Urinary bladder (tissue), 4 donors: Measurements from ENCODE around the gene CUL4B. TPM values are rescaled to one million over a fixed set of nuclear protein-coding genes. Genes with fewer than 3 reads are reported as not detected.
"Not testable (repeated sequence)": the region's sequence is repeated elsewhere in the genome, so short reads cannot be mapped to it uniquely, and the experiment has no call there.

ENCODE experiments used
- DNase-seq: peaks from one replicate; pipeline ENCODE4 v3.0.0-alpha.2; 2015; ENCODE audit errors: extremely low spot score
- H3K27ac ChIP-seq: one replicate; pipeline ENCODE4 v1.5.1; 2013; ENCODE audit warnings: low read depth, mild to moderate bottlenecking, moderate library complexity
- H3K36me3 ChIP-seq: one replicate; pipeline ENCODE4 v1.6.1; 2013; ENCODE audit warnings: mild to moderate bottlenecking, moderate library complexity; ENCODE audit not compliant: insufficient read depth
- H3K4me1 ChIP-seq: one replicate; pipeline ENCODE4 v1.6.1; 2013; ENCODE audit warnings: mild to moderate bottlenecking, moderate library complexity; ENCODE audit not compliant: insufficient read depth
- H3K4me3 ChIP-seq: one replicate; pipeline ENCODE4 v1.5.1; 2013; ENCODE audit warnings: low read depth, low read length
- WGBS: extraction: QIAGEN DNeasy Blood & Tissue Kit; methylation state at CpG from one replicate; pipeline ENCODE4 v1.1.7; 2013; 5-methylcytosine and 5-hydroxymethylcytosine counted together
- polyA plus RNA-seq: library from polyadenylated mRNA; stranded (reverse); fragments of 200-250 nt; gene quantifications from one replicate; pipeline ENCODE4 v1.2.3, GENCODE V29; 2013
- total RNA-seq: library from RNA; depleted of rRNA; stranded (reverse); fragments of >200 nt; gene quantifications from one replicate; pipeline ENCODE4 v1.2.3, GENCODE V29; 2014
- donor health status: healthy with polysubstance abuse.
- donor health status: healthy.

CUL4B gene
- 70.6 TPM for total RNA-seq
- polyA plus RNA-seq, result 25.6 TPM

- Histone ChIP-seq H3K4me1 (no peaks in the 10 kb centered on the region), H3K27ac (peak within 1 kb of the TSS; percentile 99), H3K36me3 (no peaks in the 10 kb centered on the region), H3K4me3 (peak within 1 kb of the TSS; percentile 51)
- WGBS, result under 1% methylated on average over 53 of the region's 54 CpGs
- DNase-seq, result peak; percentile 85
These were observed at the start of gene CUL4B for GRCh38 chrX:120560842-120561633. Gene CUL4B, minus strand, starts transcription at chrX:120560962. Its CDS starts 324 bp downstream, at chrX:120560638.

DNA sequence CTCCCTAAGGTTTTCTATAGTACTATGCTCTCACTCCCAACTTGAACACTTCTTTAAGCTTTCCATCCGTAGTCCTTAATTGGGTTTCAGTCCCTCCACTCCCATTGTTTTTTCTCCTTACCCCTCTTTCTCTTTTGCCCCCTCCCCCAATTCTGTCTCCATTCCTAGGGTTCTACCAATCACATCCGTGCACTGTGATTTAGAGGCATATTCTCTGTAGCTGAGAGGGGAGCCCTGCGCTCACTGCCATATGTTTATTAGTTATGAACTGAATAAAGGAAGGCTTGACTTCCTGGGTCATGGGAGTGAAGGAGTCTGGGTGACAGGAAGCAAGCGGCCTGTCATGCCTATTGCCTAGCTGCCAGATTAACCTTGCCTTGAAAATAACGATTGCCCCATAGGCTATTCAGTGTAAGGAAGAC, 43.6 kb upstream of the CUL4B start:
- peak overlapping the region; percentile 57 for H3K27ac ChIP-seq
- 0% methylated on average over 5 of the region's 5 CpGs for WGBS
- H3K4me3 ChIP-seq, result peak overlapping the region; percentile 63
- H3K4me1 ChIP-seq, result no peaks in the 10 kb centered on the region
- DNase-seq, result no peak
- no peaks in the 10 kb centered on the region for H3K36me3 ChIP-seq

- Histone ChIP-seq H3K36me3 (no peaks in the 10 kb centered on the region), H3K27ac (peak within 1 kb of the TSS; percentile 57), H3K4me3 (peak within 1 kb of the TSS; percentile 63), H3K4me1 (no peaks in the 10 kb centered on the region)
- under 1% methylated on average over 31 of the region's 31 CpGs for WGBS
- DNase-seq, result peak; percentile 87
These were observed 43.1 kb upstream of the CUL4B start, which contains the start of gene MCTS1 for GRCh38 chrX:120603707-120604360. Gene MCTS1, plus strand, starts transcription at chrX:120604101. Its CDS starts 136 bp downstream, at chrX:120604237.

- no peaks in the 10 kb centered on the region for H3K4me1 ChIP-seq
- no peaks in the 10 kb centered on the region for H3K36me3 ChIP-seq
- DNase-seq, result no peak
- no peak overlapping the region for H3K4me3 ChIP-seq
- 91% methylated on average over 2 of the region's 2 CpGs for WGBS
- H3K27ac ChIP-seq, result no peak overlapping the region
These were observed 24.9 kb upstream of the CUL4B start for GRCh38 chrX:120585702-120586101.

- 84% methylated on average over 18 of the region's 18 CpGs for WGBS
- Histone ChIP-seq H3K4me1 (no peaks in the 10 kb centered on the region), H3K36me3 (no peaks in the 10 kb centered on the region), H3K4me3 (no peak overlapping the region), H3K27ac (no peak overlapping the region)
- DNase-seq, result no peak
These were observed 14.8 kb upstream of the CUL4B start for GRCh38 chrX:120575379-120576114.

GRCh38 chrX:120573806-120574205, 13.0 kb upstream of the CUL4B start:
- not testable (repeated sequence) for DNase-seq, H3K36me3 ChIP-seq, H3K4me1 ChIP-seq, H3K27ac ChIP-seq, H3K4me3 ChIP-seq
- WGBS, result 94% methylated on average over 13 of the region's 13 CpGs

DNA sequence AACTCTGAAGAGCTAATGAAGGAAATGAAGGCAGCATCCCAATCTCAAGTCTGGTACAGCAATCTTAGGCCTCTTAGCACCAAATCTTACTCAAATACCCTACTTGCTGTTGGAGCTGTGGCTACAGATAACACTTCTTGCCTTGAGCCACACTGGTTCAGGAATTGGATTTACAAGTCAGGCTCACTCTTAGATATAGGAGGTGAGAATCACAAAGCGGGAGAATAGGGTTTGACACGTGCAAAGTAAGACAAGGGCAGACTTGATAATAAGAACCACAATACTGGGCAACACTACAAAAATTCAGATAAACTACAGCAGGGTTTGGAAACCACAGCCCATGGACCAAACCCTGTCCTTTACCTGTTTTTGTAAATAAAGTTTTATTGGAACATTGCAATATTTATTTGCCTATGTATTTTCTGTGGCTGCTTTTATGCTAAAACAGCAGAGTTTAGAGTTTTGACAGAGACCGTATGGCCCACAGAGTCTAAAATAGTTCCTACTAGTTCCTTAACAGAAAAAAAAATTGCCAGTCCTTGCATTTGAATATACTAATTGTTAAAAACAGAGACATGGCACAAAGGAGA, 9.3 kb upstream of the CUL4B start:
- Histone ChIP-seq H3K4me1 (no peaks in the 10 kb centered on the region), H3K4me3 (no peak overlapping the region), H3K36me3 (no peaks in the 10 kb centered on the region), H3K27ac (no peak overlapping the region)
- DNase-seq, result no peak
- 93% methylated on average over 3 of the region's 3 CpGs for WGBS

DNA sequence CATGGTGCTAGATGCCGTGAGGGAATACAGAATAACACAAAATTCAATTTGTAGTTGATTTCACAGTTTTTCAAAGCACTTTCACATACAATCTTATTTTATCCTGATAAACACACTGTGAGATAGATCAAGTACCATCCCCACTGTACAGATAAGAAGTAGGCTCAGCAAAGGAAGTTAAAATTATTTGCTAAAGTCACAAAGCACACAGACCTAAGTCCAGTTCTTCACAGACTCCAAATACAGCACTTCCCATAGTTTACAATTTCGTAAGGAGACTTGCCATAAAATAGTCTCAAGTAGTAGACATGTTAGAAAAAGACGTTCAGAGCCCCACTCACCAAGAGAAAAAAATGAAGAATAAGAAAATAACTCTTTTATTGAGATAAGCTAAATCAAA, 7.8 kb upstream of the CUL4B start:
- DNase-seq, result no peak
- no peak overlapping the region for H3K4me3 ChIP-seq
- WGBS, result 62% methylated on average over 3 of the region's 3 CpGs
- H3K4me1 ChIP-seq, result no peaks in the 10 kb centered on the region
- H3K27ac ChIP-seq, result no peak overlapping the region
- H3K36me3 ChIP-seq, result no peaks in the 10 kb centered on the region

DNA sequence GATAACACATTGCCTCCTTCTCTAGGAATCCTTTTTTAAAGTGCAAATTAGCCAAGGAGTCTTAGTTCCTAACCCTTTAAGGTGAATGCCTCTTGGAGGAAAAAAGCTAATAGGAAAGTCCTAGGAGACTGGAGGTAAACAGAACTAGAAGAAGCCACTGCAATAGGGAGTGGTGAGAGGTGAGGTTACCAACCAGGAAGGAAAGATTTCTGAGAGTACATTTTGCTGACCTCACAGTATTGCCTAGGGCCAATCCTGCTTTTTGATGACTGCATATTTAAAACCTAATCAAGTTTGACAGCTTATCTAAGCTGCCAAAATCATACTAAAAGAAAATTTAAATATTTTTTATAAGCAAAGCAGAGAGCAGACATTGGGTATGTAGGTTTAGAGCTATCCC, 7.3 kb upstream of the CUL4B start:
- DNase-seq, result no peak
- Histone ChIP-seq H3K4me1 (no peaks in the 10 kb centered on the region), H3K4me3 (no peak overlapping the region)

DNA sequence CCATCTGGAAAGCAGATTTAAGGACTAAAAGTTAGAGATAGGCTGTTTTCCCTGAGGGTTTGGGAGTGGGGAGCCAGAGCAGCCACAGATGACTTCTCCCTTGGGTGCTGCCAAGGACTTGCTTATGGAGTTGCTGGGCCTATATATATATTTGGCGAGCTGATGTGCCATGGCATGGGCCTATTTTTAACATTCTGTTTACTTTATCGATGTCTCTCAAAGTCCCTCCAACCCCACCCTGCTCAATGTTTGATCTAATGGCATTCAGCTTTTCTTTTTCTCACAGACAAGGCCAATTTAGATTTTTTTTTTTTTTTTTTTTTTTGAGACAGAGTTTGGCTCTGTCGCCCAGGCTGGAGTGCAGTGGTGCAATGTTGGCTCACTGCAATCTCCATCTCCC, 6.1 kb upstream of the CUL4B start:
- 93% methylated on average over 3 of the region's 3 CpGs for WGBS
- no peak for DNase-seq

More for the DNA sequence above, 7.3 kb upstream of the CUL4B start:
- Histone ChIP-seq H3K36me3 (no peaks in the 10 kb centered on the region), H3K27ac (no peak overlapping the region)

GRCh38 chrX:120564925-120565324, 4.2 kb upstream of the CUL4B start:
- DNase-seq, result no peak
- Histone ChIP-seq H3K4me3 (no peak overlapping the region), H3K4me1 (no peaks in the 10 kb centered on the region), H3K36me3 (no peaks in the 10 kb centered on the region), H3K27ac (no peak overlapping the region)
- WGBS, result 90% methylated on average over 1 of the region's 1 CpG

More for the DNA sequence above, 6.1 kb upstream of the CUL4B start:
- H3K4me3 ChIP-seq, result no peak overlapping the region
- no peaks in the 10 kb centered on the region for H3K4me1 ChIP-seq
- no peak overlapping the region for H3K27ac ChIP-seq
- H3K36me3 ChIP-seq, result no peaks in the 10 kb centered on the region

- H3K27ac ChIP-seq, result no peak overlapping the region
- H3K4me3 ChIP-seq, result no peak overlapping the region
- no peaks in the 10 kb centered on the region for H3K36me3 ChIP-seq
- DNase-seq, result no peak
- 38% methylated on average over 2 of the region's 2 CpGs for WGBS
- H3K4me1 ChIP-seq, result no peaks in the 10 kb centered on the region
These were observed 1.8 kb upstream of the CUL4B start for GRCh38 chrX:120562569-120562926.
